Right lobe of liver (tissue), 6 donors: ENCODE measurements around the gene COL10A1. TPM values are rescaled to one million over a fixed set of nuclear protein-coding genes. Genes with fewer than 3 reads are reported as not detected.

Source experiments
- ATAC-seq, 4 donors: fragments of 200-7000 bp; cut with Tn5 transposase; one replicate each; pipeline ENCODE4 v1.9.1; 2020; ENCODE audit warnings: mild to moderate bottlenecking in 4 of 4, moderate library complexity in 4 of 4
- DNase-seq, 3 donors: peaks; one replicate each; pipeline ENCODE4 v3.0.0-alpha.2; 2020
- H3K27ac ChIP-seq, 3 donors: fragments of 200-600 bp; one replicate each; pipeline ENCODE4 v1.8.0; 2022
- H3K27me3 ChIP-seq, 2 donors: fragments of 200-600 bp; one replicate each; pipeline ENCODE4 v1.8.0; 2022
- H3K36me3 ChIP-seq, 4 donors: fragments of 200-600 bp; sonication (generic) in 1 of 4; one replicate each; pipeline versions ENCODE4 v1.5.1 to v1.8.0; 2017 to 2022; ENCODE audit warnings: control low read depth in 1 of 4
- H3K4me1 ChIP-seq, 4 donors: fragments of 200-600 bp; sonication (generic) in 1 of 4; one replicate each; pipeline versions ENCODE4 v1.5.1 to v1.8.0; 2017 to 2022; ENCODE audit warnings: control low read depth in 1 of 4
- H3K4me3 ChIP-seq, 3 donors: fragments of 200-600 bp; one replicate each; pipeline ENCODE4 v1.8.0; 2022
- H3K9me3 ChIP-seq, 4 donors: fragments of 200-600 bp; sonication (generic) in 1 of 4; one replicate each; pipeline versions ENCODE4 v1.5.1 to v1.8.0; 2017 to 2022; ENCODE audit warnings: control low read depth in 1 of 4
- POLR2A ChIP-seq: fragments of 450-650 bp; IDR thresholded peaks from one replicate; pipeline ENCODE4 v1.6.1; 2017; ENCODE audit warnings: antibody characterized with exemption, mild to moderate bottlenecking
- WGBS: methylation state at CpG from one replicate; pipeline ENCODE4 v1.1.6; 2018; ENCODE audit warnings: low coverage, low lambda C conversion rate; ENCODE audit not compliant: insufficient coverage; ENCODE audit errors: missing lambda C conversion rate; 5-methylcytosine and 5-hydroxymethylcytosine counted together
- intact Hi-C, 2 donors: fragments of 100-400 bp; cut with DNase I; formaldehyde crosslinking; loops; one replicate each; pipeline versions ENCODE4 v1.11.2 to v1.14.1; 2022
- total RNA-seq, 6 experiments: library from RNA; depleted of rRNA in 2 of 6; stranded (reverse); fragments of >200 nt in 2 of 6; fragmentation: NEBNext Ultra II Directional in 3 of 6; extraction: Animal tissue kit (Norgen Biotek cat#: 25700) in 3 of 6; gene quantifications; one replicate each; pipeline versions ENCODE4 v1.1.0 to v1.2.4, GENCODE V29; 2016 to 2023
- TF ChIP-seq, protein P1 (sequence below), 4 donors: fragments of 200-600 bp in 3 of 4; fragments of 450-650 bp in 1 of 4; IDR thresholded peaks; one replicate each; pipeline versions ENCODE4 v1.5.1 to v1.8.0; 2016 to 2022; ENCODE audit warnings: antibody characterized with exemption in 4 of 4, mild to moderate bottlenecking in 2 of 4
- donor health status: DM: no; HTN: yes; CAD: no.
- donor health status: DM: no; HTN: no; CAD: no.
- donor health status: DM: no; HTN: no; CAD: no.
- donor health status: DM: no; HTN: yes; CAD: no.
- donor health status: DM: no; HTN: yes; CAD: no.

Gene COL10A1
- total RNA-seq, 6 experiments from 2014 or later, result 0.12 to 23.4 TPM; not detected in 4

- Histone ChIP-seq H3K27ac (peak overlapping the region in 2 of 3 donors; percentile 24 to 48), H3K4me1 (peaks cover 0 to 19% (median 9%) of the 10 kb centered on the region in 4 donors), H3K27me3 (no peaks in the 10 kb centered on the region), H3K36me3 (no peaks in the 10 kb centered on the region), H3K4me3 (peak overlapping the region in 1 of 3 donors; percentile 22), H3K9me3 (no peaks in the 10 kb centered on the region)
- ATAC-seq, result peak; percentile 49 to 74 (median 62)
- 20% methylated on average over 4 of the region's 7 CpGs for WGBS
- TF ChIP-seq, protein P1, sequence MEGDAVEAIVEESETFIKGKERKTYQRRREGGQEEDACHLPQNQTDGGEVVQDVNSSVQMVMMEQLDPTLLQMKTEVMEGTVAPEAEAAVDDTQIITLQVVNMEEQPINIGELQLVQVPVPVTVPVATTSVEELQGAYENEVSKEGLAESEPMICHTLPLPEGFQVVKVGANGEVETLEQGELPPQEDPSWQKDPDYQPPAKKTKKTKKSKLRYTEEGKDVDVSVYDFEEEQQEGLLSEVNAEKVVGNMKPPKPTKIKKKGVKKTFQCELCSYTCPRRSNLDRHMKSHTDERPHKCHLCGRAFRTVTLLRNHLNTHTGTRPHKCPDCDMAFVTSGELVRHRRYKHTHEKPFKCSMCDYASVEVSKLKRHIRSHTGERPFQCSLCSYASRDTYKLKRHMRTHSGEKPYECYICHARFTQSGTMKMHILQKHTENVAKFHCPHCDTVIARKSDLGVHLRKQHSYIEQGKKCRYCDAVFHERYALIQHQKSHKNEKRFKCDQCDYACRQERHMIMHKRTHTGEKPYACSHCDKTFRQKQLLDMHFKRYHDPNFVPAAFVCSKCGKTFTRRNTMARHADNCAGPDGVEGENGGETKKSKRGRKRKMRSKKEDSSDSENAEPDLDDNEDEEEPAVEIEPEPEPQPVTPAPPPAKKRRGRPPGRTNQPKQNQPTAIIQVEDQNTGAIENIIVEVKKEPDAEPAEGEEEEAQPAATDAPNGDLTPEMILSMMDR (IDR thresholded peaks at IDR 0.05), result no peak
- no peak for TF ChIP-seq POLR2A
- intact Hi-C loops, result no loop called here
- DNase-seq, result peak; percentile 33 to 89 (median 78)
Measured at GRCh38 chr6:116094041-116094440, 31.9 kb downstream of the COL10A1 start.

GRCh38 chr6:116090251-116090650, 35.7 kb downstream of the COL10A1 start:
- TF ChIP-seq POLR2A, result no peak
- TF ChIP-seq, protein P1 (IDR thresholded peaks at IDR 0.05), result no peak
- Histone ChIP-seq H3K27ac (no peak overlapping the region), H3K27me3 (no peaks in the 10 kb centered on the region), H3K36me3 (no peaks in the 10 kb centered on the region), H3K9me3 (no peaks in the 10 kb centered on the region), H3K4me1 (peaks cover 0 to 15% (median 5%) of the 10 kb centered on the region in 4 donors), H3K4me3 (no peak overlapping the region)
- 76% methylated on average over 2 of the region's 2 CpGs for WGBS
- intact Hi-C loops, result no loop called here
- no peak for DNase-seq
- no peak for ATAC-seq

DNA sequence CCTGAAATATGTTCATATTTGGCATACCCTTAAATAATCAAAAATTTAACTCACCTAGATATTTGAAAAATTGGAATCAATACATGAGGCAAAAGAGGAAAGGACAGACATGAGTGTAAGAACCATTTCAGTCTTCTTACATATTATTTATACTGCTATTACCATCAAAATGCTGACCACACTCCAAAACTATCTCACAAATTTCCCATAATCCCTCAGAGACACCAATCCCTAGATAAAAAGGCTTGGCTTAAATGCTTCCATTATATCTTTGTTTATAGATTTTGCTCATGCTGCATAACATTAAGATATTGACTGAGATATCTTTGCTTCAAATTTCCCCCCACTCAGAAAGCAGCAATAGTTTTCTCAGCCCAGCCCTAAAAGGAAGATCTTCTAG, 37.0 kb downstream of the COL10A1 start:
- peaks cover 0 to 1% (median 0%) of the 10 kb centered on the region in 4 donors for H3K4me1 ChIP-seq
- ATAC-seq, result no peak
- intact Hi-C loops, result no loop called here
- H3K27me3 ChIP-seq, result no peaks in the 10 kb centered on the region
- H3K27ac ChIP-seq, result no peak overlapping the region
- TF ChIP-seq, protein P1 (IDR thresholded peaks at IDR 0.05), result no peak
- no peak for TF ChIP-seq POLR2A
- DNase-seq, result no peak
- no peaks in the 10 kb centered on the region for H3K36me3 ChIP-seq
- H3K4me3 ChIP-seq, result no peak overlapping the region
- no peaks in the 10 kb centered on the region for H3K9me3 ChIP-seq

GRCh38 chr6:116087437-116088027, 38.4 kb downstream of the COL10A1 start:
- DNase-seq (no peak), ATAC-seq (peak in 1 of 4 donors; percentile 50)
- no peaks in the 10 kb centered on the region for H3K9me3 ChIP-seq
- 58% methylated on average over 4 of the region's 4 CpGs for WGBS
- H3K36me3 ChIP-seq, result no peaks in the 10 kb centered on the region
- no peak overlapping the region for H3K4me3 ChIP-seq
- H3K27ac ChIP-seq, result no peak overlapping the region
- intact Hi-C loops, result no loop called here
- H3K4me1 ChIP-seq, result peaks cover 0 to 6% (median 0%) of the 10 kb centered on the region in 4 donors
- TF ChIP-seq, protein P1 (IDR thresholded peaks at IDR 0.05), result no peak
- no peak for TF ChIP-seq POLR2A
- no peaks in the 10 kb centered on the region for H3K27me3 ChIP-seq
